GM03348 (cell line): Measurements from ENCODE around the gene B4GALNT1.
"Not testable (repeated sequence)": the region's sequence is repeated elsewhere in the genome, so short reads cannot be mapped to it uniquely, and the experiment has no call there.

Experiments used
- DNase-seq: peaks from one replicate; pipeline ENCODE4 v3.0.0; 2012; ENCODE audit warnings: low spot score

The B4GALNT1 gene

DNA sequence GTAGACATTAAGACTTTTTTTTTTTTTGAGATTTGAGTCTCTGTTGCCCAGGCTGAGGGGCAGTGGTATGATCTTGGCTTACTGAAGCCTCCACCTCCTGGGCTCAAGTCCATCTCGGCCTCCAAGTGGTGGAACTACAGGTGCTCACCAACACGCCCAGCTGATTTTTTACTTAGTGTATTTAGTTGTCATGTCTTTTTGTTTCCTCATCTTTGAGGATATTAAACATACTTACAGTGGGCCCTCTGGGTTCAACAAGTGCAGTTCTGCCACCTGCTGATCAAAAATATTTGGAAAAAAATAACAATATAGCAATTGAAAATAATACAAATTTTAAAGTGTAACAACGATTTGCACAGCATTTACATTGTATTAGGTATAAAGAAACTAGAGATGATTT, 4.4 kb upstream of the B4GALNT1 start:
- DNase-seq: peak; percentile 4

DNA sequence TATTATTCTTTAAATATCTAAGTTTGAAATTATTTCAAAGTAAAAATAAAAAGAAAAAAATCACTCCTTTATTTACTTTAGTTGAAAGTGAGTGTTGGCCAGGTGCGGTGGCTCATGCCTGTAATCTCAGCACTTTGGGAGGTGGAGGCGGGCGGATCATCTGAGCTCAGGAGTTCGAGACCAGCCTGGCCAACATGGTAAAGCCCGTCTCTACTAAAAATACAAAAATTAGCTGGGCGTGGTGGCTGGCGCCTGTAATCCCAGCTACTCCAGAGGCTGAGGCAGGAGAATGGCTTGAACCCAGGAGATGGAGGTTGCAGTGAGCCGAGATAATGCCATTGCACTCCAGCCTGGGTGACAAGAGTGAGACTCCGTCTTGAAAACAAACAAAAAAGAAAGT, 3.7 kb upstream of the B4GALNT1 start:
- DNase-seq: not testable (repeated sequence)

DNA sequence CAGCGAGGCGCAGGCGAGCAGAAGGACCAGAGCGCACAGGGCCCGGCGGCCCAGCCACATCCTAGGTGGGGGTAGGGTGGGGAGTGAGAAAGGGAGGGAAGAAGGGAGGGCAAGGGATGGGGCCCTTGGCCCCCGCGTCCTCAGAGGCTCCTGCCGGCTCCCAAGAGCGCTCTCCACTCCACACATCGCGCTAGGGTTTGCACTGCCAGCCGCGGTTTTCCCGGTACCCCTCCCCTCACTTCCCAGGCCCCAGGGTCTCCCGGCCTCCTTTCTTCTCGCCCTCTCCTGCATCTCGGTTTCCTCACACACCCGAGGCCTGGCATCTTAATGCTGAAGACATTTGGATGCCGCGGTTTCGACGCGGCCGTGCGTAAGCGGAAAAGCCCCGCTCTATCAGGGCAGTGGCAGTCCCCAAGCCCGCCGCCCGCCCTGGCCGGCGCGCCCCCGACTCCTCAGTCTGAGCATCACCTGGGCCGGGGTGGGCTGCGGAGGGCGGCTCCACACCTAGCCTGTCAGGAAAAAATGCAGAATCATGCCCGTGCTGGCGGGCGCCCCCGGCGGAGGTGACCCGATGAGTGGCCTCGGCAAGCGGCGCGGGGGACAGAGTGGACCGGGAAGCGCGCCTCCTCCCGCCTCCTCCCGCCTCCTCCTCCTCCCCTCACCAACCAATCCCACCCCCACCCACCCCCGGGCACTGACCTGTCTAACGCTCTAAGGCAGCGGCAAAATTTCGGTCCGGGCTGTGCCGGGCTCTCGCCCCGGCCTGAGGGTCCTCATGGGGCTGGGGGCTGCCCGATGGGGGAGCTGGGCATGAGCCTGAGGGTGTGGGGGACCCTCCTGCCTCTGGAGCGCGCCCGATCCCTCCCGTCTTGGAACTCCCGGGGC, 686 bp downstream of the B4GALNT1 start:
- DNase-seq: peak; percentile 28

DNA sequence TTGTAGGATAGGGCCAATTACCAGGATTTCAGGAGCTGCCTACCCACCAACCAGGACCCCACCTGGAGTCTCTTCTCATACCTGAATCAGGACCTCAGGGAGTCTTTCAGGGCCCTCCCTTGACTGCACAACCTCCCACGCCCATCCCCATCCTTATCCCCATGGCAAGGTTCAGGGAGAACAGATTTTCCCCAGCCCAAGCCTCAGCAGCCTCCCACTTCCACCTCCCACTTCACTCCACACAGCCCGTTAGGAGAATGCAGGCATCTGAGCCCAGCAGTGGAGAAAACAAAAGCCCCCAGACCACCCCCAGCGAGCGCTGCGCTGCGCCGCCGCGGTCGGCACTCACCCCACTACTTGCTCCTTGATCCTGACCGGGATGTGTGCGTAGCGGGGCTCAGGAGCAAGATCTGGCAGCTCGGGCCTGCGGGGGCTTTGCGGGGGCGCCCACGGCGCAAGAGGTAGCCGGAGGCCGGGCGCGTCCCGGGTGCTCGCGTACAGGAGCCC, 1.4 kb downstream of the B4GALNT1 start:
- peak; percentile 3 for DNase-seq

DNA sequence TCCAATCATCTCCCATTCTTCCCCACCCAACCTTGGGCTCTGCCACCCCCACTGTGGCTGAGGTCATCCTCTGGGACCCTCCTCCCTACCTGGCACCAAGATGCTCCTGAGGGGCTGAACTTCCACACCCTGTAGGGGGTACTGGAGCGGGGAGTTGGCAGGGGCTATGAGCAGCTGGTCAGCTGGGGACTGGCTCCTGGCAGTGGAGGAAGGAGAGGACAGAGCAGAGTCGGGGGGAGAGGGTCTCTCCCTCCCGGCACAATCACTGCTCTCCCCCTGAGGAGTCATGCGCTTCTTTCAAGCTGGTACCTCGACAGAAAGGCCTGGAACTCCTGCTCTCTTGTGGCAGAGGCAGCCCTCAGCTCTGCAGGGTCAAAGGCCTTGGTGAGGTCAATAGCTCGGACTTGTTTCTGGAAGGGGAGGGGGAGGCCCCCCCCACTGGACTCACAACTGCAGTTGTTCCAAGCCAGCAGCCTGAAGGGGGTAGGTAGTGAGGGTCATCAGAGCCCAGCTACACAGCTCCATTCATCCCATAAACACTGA, 2.0 kb downstream of the B4GALNT1 start:
- DNase-seq: no peak

DNA sequence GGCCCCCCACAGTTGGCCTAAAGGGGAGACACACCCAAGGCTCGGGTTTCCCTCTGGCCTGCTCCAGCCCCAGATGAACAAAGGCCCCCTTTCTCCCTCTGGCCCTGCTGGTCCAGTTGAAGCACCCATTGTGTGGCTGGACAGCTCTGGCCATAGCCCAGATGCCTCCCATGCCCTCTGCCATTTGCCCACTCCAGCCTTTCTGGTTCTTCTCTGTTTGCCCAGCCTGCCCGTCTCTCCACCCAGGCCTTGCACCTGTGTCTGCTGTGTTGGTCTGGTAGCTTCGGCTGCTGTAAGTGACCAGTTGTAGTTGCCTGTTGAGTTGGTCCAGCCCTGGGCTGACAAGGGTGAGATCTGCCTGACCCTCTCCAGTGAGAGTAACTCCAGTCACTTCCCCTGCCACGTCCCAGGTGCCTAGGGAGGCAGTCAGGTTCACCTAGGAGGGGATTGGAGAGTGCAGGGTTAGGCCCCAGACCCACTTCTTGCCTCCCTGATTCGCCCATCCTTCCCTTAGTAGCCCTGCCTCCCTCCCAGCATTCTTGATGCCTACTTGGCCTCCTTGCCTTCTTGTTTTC, 3.0 kb downstream of the B4GALNT1 start:
- no peak for DNase-seq

DNA sequence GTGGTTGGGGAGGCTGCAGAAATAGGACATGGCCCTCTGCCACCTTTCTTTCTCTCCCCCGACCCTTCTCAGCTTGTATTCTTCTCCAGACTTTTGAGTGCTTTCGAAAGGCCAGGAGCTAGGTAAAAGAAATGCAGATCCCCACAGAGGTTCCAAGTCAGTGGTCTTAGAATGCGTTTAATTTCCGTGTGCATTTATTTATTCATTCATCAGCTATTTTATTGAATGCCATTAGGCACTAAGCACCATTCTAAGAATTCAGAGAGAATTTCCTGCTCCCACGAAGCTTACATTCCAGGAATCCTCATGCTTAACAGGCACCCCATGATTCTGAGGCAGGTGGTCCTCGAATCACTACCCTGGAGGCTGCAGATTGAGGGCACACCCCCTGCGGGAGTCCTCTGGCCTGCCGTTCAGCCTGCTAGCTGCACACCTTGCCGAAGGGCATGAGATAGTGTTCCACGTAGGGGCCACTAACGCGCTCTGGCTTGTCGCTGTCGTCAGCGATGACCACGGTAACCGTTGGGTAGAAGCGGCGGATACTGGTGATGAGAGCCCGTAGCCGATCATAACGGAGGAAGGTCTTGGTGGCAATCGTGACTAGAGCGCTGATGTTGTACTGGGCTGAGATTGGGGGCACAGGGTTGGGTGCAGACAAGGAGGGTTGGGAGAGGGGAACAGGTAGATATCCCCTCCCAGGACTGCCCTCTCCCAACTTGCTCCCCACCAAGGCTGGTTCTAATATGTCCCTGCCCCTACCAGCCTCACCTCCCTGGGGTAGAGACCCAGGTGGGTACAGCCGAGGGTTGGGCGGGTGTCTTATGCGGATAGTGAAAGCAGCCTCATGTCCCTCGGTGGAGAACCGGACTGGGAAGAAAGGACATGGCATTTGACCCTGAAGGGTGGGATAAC, 4.5 kb downstream of the B4GALNT1 start:
- no peak for DNase-seq

DNA sequence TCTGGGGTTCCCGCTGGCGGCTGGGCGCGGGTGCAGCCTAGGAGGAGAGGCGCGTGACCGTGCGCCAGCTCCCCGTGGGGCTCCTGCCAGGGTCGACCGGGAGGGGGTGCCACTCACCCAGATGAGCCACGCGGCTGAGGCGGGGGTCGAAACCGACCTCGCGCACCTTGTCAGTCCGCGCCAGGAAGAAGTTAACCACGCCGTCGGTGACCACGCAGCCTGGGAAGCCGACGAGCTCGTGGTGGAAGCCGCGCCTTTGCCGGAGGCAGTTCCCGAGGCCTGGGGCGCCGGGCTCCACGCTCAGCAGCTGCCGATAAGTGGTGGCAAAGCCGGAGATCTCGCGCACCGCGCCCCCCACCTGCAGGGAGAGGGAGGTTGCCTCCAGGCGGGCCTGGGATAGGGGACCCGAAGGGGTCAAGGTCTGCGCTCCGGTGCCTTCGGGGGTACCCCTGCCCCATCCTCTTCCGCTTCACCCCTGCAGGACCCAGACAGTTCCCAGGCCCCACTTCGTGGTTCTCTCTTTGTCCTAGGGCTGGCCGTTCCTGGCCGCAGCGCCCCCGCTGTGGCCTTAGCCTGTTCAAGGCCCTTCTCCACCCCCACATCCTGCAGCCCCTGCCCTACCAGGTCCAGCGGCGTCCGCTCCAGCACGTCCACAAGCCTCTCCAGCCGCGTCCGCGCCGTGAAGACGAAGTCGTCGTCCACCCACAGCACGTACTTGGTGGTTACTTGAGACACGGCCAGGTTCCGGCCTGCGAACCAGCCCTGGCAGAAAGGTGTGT, 5.3 kb downstream of the B4GALNT1 start:
- no peak for DNase-seq

DNA sequence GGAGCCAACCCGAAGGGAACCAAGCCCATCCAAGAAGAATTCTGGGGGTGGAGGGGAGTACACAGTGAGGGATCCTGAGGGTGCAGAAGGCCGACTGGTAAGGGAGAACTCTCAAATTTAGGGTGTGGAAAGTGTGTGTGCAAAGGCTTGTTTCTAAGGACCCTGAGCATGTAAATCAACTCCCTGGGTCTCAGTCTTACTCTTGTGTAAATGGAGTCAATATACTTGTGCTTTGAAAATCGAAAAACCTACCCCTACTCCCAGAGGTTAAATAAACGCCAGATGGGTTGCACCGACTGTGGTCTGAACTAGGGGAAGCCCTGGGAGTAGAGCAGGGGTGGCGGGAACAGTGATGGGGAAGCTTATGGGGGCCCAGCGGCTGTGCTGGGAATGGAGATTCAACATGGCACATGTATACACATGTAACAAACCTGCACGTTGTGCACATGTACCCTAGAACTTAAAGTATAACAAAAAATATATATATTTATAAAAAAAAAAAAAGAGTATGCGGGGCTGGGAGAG, 6.0 kb downstream of the B4GALNT1 start:
- no peak for DNase-seq

DNA sequence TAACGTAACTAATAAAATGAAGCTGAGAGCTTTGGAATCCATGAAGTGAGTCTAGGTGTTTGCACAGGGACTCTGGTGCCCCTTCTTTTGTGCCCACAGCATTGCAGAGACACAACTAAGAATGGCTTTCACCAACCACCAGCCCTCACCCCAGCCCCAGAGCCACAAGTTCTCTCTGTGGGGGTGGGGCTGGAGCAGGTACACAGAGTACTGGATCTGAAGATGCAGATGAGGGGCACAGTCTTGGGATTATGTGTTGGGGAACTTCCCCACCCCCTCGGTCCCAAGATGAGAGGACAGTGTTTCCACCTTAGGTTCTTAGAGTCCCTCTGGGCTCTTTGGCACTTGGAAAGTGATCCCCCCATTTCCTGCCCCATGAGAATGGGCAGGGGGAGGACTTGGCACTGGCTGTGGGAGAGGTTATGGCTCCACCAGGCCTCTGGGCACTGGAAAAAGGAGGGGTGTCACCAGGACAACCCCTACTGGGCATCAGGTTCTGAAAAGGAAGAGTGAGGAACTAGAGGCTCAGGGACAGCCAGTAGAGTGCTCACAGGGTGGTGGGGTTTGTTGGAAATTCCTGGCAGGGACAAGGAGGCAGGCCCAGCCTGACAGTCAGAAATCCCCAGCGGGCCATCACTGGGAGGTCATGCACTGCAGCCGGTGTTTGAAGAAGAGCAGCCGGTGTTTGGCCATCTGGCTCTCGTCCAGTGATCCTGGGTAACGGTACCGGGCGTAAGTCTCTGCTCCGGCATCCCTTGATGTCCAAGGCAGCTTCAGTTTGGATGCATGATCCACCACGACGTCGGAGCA, 6.7 kb downstream of the B4GALNT1 start:
- DNase-seq: no peak

DNA sequence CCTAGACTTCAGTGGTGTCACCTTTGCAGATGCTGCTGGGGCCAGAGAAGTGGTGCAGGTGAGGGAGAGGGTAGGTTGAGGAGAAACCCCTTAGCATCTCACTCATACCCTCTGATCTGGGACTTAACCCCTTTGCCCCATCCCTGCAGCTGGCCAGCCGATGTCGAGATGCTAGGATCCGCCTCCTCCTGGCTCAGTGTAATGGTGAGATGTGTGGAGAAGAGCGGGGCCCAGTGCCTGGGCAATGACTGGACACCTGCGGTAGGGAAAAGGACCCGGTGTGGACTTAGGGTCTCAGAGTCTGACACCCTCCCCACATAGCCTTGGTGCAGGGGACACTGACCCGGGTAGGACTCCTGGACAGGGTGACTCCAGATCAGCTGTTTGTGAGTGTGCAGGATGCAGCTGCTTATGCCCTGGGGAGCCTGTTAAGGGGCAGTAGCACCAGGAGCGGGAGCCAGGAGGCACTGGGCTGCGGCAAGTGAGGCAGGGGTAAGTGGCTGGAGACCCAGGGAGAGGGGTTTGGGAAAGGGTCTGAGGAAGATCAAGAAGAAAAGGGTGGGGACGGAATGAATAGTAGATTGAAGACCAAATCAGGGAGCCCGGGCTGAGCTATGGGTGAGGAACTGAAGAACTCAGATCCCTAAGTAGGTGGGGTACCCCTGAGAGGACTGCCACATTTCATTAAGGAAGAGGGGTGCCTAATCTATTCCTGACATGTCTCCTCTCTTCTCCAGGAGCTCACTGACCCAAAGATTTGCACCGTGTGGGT, 7.6 kb downstream of the B4GALNT1 start:
- no peak for DNase-seq

DNA sequence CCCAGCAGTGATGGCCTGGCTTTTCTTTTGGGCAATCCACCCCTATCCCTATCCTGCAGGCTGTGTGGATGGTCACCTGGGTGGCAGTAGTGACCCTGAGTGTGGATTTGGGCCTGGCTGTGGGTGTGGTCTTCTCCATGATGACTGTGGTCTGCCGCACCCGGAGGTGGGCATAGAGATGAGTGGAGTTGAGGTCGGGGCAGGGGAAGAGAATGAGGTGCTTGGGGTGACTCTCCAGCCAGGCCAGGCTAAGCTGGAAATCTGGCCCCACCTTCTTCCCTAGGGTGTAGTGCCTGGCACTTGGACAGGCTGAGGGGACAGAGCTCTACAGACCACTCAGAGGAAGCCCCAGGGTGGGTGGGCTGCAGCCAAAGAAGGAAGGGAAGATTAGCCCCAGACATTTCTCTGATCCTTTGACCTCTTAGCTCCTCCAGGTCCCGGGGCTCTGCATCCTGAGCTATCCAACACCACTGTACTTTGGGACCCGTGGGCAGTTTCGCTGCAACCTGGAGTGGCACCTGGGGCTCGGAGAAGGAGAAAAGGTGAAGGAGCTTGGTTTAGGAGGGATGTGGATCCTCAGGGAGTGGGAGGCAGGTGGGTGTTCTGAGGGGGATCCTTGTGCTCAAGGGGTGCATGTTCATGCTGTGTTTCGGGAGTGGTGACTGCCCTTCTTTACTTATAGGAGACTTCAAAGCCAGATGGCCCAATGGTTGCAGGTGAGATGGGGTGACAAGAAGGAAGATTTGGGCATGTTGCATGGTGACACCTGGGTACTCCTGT, 8.4 kb downstream of the B4GALNT1 start:
- no peak for DNase-seq

DNA sequence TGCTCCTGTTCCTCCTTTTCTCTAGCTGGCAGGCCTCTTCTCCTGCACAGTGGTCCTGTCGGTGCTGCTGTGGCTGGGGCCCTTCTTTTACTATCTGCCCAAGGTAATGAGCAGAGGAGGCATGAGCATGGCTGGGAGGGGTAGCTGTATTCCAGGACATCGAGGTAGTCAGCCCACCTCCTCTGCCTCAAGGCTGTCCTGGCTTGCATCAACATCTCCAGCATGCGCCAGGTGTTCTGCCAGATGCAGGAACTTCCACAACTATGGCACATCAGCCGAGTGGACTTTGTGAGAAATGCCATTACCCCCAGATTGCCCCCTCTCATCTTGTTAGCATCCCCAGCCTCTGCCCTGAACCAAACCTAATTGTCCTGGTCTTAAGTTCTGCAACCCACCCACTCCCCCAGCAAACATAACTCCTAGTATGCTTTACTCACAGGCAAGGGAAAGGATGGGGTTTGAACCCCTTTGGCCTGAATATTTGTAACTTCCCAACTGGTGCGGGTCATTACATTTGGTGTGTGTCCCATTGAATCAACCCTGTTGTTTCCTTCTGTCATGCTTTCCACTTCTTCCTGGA, 9.1 kb downstream of the B4GALNT1 start:
- DNase-seq: no peak

DNA sequence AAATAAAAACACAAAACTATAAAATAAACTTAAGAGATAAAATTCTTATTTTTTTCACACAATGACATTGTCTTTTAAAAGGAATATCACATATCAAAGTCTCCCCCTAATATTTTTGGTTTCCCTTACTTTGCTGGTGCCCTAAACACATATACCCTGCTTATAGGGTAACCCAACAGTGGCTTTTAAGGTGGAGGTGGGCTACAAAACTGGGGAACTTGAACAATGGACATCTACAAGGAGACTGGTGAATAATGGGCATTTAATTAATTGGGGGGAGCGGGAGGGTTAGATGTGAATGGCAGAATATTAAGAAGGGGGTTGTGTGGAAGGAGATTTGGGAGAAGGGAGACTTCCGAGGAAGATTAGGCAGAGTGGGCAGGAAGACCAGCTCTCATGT, 9.6 kb downstream of the B4GALNT1 start:
- no peak for DNase-seq

DNA sequence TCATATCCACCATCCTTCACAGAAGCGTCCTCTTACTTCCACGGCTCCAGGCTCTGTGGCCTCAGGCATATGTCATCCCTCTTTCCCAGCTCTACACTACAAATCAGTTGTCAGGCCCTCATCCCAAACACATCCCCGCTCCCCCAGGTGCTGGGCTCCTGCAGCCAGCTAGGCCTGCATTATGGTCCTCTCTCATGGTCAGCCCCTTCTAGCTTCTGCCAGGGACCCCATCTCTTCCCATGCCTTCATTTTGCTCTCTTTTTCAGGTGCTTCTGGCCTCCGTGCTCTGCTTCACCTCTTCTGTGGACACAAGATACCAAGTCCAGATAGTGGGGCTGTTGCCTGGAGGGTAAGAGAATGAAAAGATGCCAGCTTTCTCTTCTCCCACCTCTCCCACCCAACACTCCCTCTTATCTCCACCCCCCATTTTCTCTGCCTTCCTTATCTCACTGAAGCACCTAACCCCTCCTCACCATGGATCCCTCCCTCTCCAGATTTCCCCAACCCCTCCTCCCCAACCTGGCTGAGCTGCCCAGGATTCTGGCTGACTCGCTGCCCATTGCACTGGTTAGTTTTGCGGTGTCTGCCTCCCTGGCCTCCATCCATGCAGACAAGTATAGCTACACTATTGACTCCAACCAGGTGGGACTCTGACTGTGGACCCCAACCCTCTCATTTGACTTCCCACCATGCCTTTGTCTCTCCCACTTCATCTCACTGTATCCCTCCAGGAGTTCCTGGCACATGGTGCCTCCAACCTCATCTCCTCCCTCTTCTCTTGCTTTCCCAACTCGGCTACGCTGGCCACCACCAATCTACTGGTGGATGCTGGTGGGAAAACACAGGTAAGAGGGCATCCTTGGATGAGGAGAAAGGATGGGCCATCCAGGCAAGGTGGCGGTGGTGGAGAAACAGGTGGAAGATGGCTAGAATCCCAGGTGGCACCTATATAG, 10.4 kb downstream of the B4GALNT1 start:
- no peak for DNase-seq

DNA sequence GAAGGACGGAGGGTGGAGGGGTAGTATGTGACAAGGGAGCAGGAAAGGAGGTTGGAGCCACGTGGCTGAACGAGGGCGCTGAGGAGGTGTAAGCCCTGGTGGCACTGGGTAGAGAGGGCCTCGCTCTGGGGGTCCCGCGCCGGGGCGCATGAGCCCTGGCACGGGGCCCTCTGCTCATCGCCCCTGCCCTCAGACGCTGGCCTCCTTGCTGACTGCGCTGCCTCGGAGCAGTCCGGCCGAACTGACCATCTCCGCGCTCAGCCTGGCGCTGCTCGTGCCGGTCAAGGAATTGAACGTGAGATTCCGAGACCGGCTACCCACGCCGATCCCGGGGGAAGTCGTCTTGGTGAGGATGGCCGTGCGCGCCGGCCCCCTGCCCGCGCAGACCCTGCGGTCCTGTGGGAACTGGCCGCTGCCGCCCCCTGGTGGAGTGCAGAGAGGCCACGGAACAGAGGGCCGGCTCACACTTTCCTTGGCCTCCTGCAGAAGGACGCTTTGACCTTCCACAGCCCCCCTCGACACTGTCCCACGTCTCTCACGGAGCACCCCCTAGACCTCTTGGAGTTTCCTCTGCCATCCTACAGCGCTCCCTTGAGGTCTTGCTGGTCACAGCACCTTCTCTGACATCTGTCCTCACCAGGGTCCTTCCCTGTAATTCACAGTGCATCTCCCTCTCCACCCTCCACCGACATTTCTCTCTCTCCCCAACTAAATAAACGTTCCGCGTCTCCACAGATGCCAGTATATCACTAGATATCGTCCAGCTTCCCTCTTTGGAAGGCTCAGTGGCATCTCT, 11.3 kb downstream of the B4GALNT1 start:
- peak; percentile 87 for DNase-seq
